Gastroesophageal sphincter (tissue), 4 donors: Measurements from ENCODE around the gene KLF13. TPM values are rescaled to one million over a fixed set of nuclear protein-coding genes. Genes with fewer than 3 reads are reported as not detected.

Source experiments
- ATAC-seq: fragments of 150-250 bp; one replicate; pipeline ENCODE4 v1.9.1; 2016; ENCODE audit warnings: mild to moderate bottlenecking, moderate library complexity
- H3K27ac ChIP-seq, 4 donors: fragments of 200-600 bp; sonication (generic) in 3 of 4; 1 replicate in 3 of 4; 2 replicates in 1 of 4; pipeline ENCODE4 v1.5.1; 2016 to 2019
- H3K27me3 ChIP-seq: fragments of 200-600 bp; sonication (generic); one replicate; pipeline ENCODE4 v1.5.1; 2019
- H3K36me3 ChIP-seq, 2 donors: fragments of 200-600 bp; sonication (generic); one replicate each; pipeline ENCODE4 v1.5.1; 2019; ENCODE audit warnings: control low read depth in 1 of 2
- H3K4me1 ChIP-seq, 3 donors: fragments of 200-600 bp; sonication (generic); 1 replicate in 2 of 3; 2 replicates in 1 of 3; pipeline ENCODE4 v1.5.1; 2016 to 2019; ENCODE audit warnings: control low read depth in 2 of 3
- H3K4me3 ChIP-seq, 2 donors: fragments of 200-600 bp; sonication (generic); one replicate each; pipeline ENCODE4 v1.5.1; 2019; ENCODE audit warnings: mild to moderate bottlenecking in 1 of 2, moderate library complexity in 1 of 2
- H3K9me3 ChIP-seq, 3 donors: fragments of 200-600 bp; sonication (generic); one replicate each; pipeline ENCODE4 v1.5.1; 2017 to 2019; ENCODE audit warnings: control low read depth in 2 of 3
- CTCF ChIP-seq, 4 experiments: fragments of 200-600 bp in 2 of 4; fragments of 450-650 bp in 2 of 4; sonication (generic) in 1 of 4; IDR thresholded peaks; one replicate each; pipeline ENCODE4 v1.5.1; 2017 to 2019; ENCODE audit warnings: antibody characterized with exemption in 4 of 4, mild to moderate bottlenecking in 2 of 4, moderate library complexity in 2 of 4
- EP300 ChIP-seq: sonication (generic); formaldehyde crosslinking; IDR thresholded peaks from one replicate; pipeline ENCODE4 v1.6.1; 2017; ENCODE audit warnings: antibody characterized with exemption, mild to moderate bottlenecking
- POLR2A ChIP-seq, 2 donors: fragments of 450-650 bp; IDR thresholded peaks; one replicate each; pipeline ENCODE4 v1.6.1; 2017; ENCODE audit warnings: antibody characterized with exemption in 2 of 2, mild to moderate bottlenecking in 2 of 2, moderate library complexity in 1 of 2
- POLR2AphosphoS5 ChIP-seq: sonication (generic); formaldehyde crosslinking; IDR thresholded peaks from one replicate; pipeline ENCODE4 v1.6.1; 2017; ENCODE audit warnings: antibody characterized with exemption
- WGBS, 2 donors: methylation state at CpG; one replicate each; pipeline ENCODE4 v1.1.5; 2018; ENCODE audit warnings: low coverage in 1 of 2; 5-methylcytosine and 5-hydroxymethylcytosine counted together
- total RNA-seq, 4 donors: library from RNA; depleted of rRNA; stranded (reverse); fragments of >200 nt; gene quantifications; one replicate each; pipeline ENCODE4 v1.1.0, GENCODE V29; 2016

KLF13 gene
- total RNA-seq, 4 donors from 2014 or later, result 49.7 to 106 (median 76.1) TPM

GRCh38 chr15:31391687-31392671 lies 65.3 kb downstream of the KLF13 start:
- Histone ChIP-seq H3K4me3 (peak overlapping the region; percentile 54 to 77), H3K36me3 (no peaks in the 10 kb centered on the region), H3K4me1 (peaks cover 0 to 62% (median 14%) of the 10 kb centered on the region in 3 donors), H3K9me3 (no peaks in the 10 kb centered on the region), H3K27ac (peak overlapping the region; percentile 91 to 98 (median 94)), H3K27me3 (no peaks in the 10 kb centered on the region)
- TF ChIP-seq EP300 (no peak), POLR2AphosphoS5 (peak; percentile 98), POLR2A (IDR thresholded peaks at IDR 0.05) (peak; percentile 90 to 92), CTCF (IDR thresholded peaks at IDR 0.05) (peak in 1 of 4 experiments; percentile 32)
- ATAC-seq, result peak; percentile 88
- 0% methylated on average over 11 of the region's 86 CpGs; no CpG with 5 or more reads in 1 of the 2 donors for WGBS, 2 donors

DNA sequence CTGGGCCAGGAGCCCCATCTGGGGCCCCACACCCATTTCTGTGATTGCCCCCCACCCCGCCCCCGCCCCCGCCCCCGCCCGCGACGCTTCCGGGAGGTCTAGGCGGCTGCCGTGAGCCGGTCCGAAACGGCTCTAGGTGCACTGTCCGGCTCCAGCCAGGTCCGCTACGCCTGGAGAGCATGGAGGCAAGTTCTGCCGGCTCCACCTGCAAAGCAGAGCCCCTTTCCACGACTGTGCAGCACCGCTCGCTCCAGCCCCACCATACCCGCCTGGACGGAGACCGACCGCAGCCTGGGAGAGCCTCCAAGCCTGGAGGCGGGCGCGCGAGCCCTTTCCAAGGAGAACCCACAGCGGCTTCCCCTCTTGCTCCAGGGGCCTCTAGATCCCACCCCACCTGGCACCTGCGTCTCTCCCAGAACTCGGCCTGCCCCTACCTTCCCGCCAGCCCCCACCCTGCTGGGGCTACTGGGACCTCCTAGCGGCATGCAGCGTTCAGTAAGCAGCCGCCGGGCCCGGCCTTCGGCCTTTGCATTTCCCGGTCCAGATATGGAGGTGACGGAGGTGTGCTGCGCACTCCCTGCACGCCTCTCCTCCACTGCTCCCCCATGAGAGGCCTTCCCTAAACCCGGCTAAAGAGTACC lies 66.2 kb downstream of the KLF13 start:
- Histone ChIP-seq H3K4me1 (peaks cover 0 to 62% (median 20%) of the 10 kb centered on the region in 3 donors), H3K36me3 (no peaks in the 10 kb centered on the region), H3K27ac (peak overlapping the region; percentile 91 to 98 (median 94)), H3K4me3 (peak overlapping the region; percentile 54 to 77), H3K9me3 (no peaks in the 10 kb centered on the region), H3K27me3 (no peaks in the 10 kb centered on the region)
- 43% methylated on average over 9 of the region's 43 CpGs; no CpG with 5 or more reads in 1 of the 2 donors for WGBS, 2 donors
- TF ChIP-seq CTCF (IDR thresholded peaks at IDR 0.05), result no peak
- TF ChIP-seq EP300, result no peak
- TF ChIP-seq POLR2A (IDR thresholded peaks at IDR 0.05), result no peak
- TF ChIP-seq POLR2AphosphoS5, result no peak
- peak; percentile 14 for ATAC-seq

DNA sequence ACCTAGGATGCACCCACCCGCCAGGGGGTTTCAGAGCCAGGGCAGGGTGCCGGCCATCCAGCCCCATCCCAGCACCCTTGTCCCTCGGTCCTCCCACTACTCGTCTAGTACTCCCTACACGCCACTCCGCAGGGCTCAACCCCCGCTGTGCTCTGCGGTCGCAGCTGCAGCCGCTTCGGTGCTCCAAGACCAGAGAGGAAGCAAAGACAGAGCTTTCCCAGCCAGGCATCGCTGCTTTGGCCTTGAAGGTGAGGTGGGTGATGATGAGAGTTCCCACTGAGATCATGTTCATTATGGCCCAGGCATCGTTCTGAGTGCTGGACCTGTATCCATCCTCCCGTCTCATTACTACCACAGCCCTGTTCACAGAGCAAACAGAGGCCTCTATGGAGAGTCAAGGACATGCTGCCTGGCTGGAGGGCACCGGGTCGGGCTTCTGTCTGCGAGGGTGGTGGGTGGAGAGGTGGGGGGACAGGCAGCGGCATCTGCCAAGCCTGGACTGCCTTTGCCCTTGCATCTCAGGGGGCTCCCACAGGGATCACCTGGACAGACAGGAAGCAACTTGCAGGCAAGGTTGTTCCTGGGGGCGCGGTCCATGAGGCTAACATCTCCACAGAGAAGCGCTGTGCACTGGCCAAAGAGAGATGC lies 66.9 kb downstream of the KLF13 start:
- Histone ChIP-seq H3K27me3 (no peaks in the 10 kb centered on the region), H3K4me1 (peaks cover 0 to 63% (median 21%) of the 10 kb centered on the region in 3 donors), H3K27ac (peak overlapping the region in 3 of 4 donors; percentile 91 to 98 (median 96)), H3K36me3 (no peaks in the 10 kb centered on the region), H3K9me3 (no peaks in the 10 kb centered on the region), H3K4me3 (peak overlapping the region in 1 of 2 donors; percentile 77)
- TF ChIP-seq POLR2A (IDR thresholded peaks at IDR 0.05) (no peak), POLR2AphosphoS5 (no peak), EP300 (no peak), CTCF (IDR thresholded peaks at IDR 0.05) (no peak)
- no peak for ATAC-seq
- 100% methylated on average over 1 of the region's 21 CpGs for WGBS, 2 donors

- Histone ChIP-seq H3K4me3 (peak overlapping the region in 1 of 2 donors; percentile 37), H3K9me3 (no peaks in the 10 kb centered on the region), H3K27me3 (no peaks in the 10 kb centered on the region), H3K36me3 (no peaks in the 10 kb centered on the region), H3K4me1 (peaks cover 0 to 43% (median 17%) of the 10 kb centered on the region in 3 donors), H3K27ac (peak overlapping the region; percentile 62 to 85 (median 82))
- TF ChIP-seq POLR2AphosphoS5 (peak; percentile 52), POLR2A (IDR thresholded peaks at IDR 0.05) (no peak), CTCF (IDR thresholded peaks at IDR 0.05) (peak in 1 of 4 experiments; percentile 56)
- ATAC-seq, result peak; percentile 90
- 5 to 38% methylated on average over 2 to 3 of the region's 27 CpGs for WGBS, 2 donors
These were observed 70.4 kb downstream of the KLF13 start for GRCh38 chr15:31396881-31397560.
